ENCODE measurements around the gene SLC13A2. TPM values are rescaled to one million over a fixed set of nuclear protein-coding genes. Genes with fewer than 3 reads are reported as not detected.

Gene SLC13A2
- total and polyA plus RNA-seq, 2 donors: 0.09 TPM; not detected in 1

DNA sequence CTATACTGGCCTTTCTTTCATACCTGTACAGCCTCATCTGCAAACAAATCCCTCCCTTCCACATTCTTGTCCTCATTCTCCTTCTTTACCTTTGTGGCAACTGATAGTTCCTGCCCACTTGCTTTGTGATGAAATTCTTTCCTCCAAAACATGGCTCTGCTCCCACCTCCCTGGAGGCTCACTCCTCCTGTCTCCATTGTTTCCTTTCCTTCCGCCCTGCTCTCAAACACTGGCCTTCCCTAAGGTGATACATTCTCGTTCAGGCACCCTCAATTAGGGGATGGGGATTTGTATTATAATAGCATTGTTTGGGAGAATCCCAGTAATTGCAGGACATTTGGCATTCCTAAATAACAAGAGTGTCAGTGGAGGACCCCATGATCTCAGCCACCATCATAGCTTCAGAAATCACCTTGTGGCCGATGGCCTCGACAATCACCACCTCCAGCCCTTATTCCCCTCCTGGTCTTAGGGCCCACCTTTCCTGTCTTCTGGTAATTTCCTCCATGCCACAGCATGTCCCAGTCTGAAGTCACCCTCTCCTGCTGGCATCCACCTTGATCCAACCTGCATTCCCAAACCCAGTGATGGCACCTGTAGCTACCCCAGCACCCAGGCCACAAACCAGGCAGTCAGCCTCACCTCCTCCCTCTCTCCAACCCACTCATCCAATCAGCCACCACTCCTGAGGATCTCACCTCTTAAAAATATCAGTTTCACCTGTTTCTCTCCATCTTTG is 71.1 kb downstream of the SLC13A2 start:
- no peaks in the 10 kb centered on the region for H3K27me3 ChIP-seq (ENCODE audit: control insufficient read depth in 2 of 2, insufficient read depth in 1 of 2, low read length in 1 of 2)
- H3K9me3 ChIP-seq (ENCODE audit: control insufficient read depth in 2 of 2, insufficient read depth in 1 of 2, low read length in 1 of 2): no peaks in the 10 kb centered on the region
- H3K27ac ChIP-seq (ENCODE audit: low read depth in 1 of 2, low read length in 1 of 2): no peak overlapping the region
- 98% methylated on average over 4 of the region's 4 CpGs for WGBS
- H3K36me3 ChIP-seq (ENCODE audit: control insufficient read depth in 2 of 2, insufficient read depth in 2 of 2, low read length in 1 of 2): no peaks in the 10 kb centered on the region
- peaks cover 6 to 27% of the 10 kb centered on the region in 2 donors for H3K4me1 ChIP-seq (ENCODE audit: control insufficient read depth in 2 of 2, insufficient read depth in 2 of 2, low read length in 2 of 2)
- no peak for DNase-seq (ENCODE audit: low read depth in 6 of 9, low spot score in 9 of 9)
- H3K4me3 ChIP-seq (ENCODE audit: low read length in 2 of 2): no peak overlapping the region

GRCh38 chr17:28545141-28545503 is 71.7 kb downstream of the SLC13A2 start:
- H3K9me3 ChIP-seq (ENCODE audit: control insufficient read depth in 2 of 2, insufficient read depth in 1 of 2, low read length in 1 of 2): no peaks in the 10 kb centered on the region

DNA sequence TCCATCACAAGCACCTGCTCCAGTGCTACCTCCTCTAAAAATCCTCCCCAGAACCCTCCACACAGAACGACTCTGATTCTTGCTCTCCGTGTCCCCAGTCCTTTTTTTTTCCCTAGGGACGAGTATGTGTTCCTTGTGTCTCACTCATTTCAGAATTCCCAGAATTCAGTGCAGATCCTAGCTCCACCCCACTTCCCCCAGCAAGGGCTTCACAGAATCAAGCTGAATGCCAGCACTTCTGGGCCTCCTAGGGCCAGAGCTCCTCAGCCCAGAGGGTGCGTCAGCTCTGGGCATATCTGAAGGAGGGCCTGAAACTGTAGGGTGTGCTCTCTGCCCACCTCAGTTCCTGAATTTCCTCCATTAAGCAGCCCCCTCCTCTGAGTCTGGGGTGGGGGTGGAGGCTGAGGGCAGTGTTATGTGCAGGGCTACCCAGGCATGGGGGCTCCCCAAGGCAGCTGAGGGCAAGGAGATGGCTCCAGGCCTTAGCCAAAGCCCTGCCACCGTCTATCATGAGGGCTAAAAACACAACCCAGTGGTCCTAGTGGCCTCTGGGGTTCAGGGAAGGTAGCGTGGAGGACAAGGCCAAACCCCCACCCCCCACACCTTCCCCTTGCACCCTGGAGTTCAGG is 72.5 kb downstream of the SLC13A2 start:
- H3K9me3 ChIP-seq (ENCODE audit: control insufficient read depth in 2 of 2, insufficient read depth in 1 of 2, low read length in 1 of 2): no peaks in the 10 kb centered on the region
- DNase-seq (ENCODE audit: low read depth in 6 of 9, low spot score in 9 of 9): no peak
- no peaks in the 10 kb centered on the region for H3K36me3 ChIP-seq (ENCODE audit: control insufficient read depth in 2 of 2, insufficient read depth in 2 of 2, low read length in 1 of 2)
- H3K27me3 ChIP-seq (ENCODE audit: control insufficient read depth in 2 of 2, insufficient read depth in 1 of 2, low read length in 1 of 2): no peaks in the 10 kb centered on the region
- H3K27ac ChIP-seq (ENCODE audit: low read depth in 1 of 2, low read length in 1 of 2): no peak overlapping the region
- H3K4me1 ChIP-seq (ENCODE audit: control insufficient read depth in 2 of 2, insufficient read depth in 2 of 2, low read length in 2 of 2): peaks cover 9 to 36% of the 10 kb centered on the region in 2 donors
- H3K4me3 ChIP-seq (ENCODE audit: low read length in 2 of 2): no peak overlapping the region
- 95% methylated on average over 6 of the region's 6 CpGs for WGBS

More at GRCh38 chr17:28545141-28545503, 71.7 kb downstream of the SLC13A2 start:
- Histone ChIP-seq H3K27ac (ENCODE audit: low read depth in 1 of 2, low read length in 1 of 2) (no peak overlapping the region), H3K4me1 (ENCODE audit: control insufficient read depth in 2 of 2, insufficient read depth in 2 of 2, low read length in 2 of 2) (peaks cover 6 to 33% of the 10 kb centered on the region in 2 donors), H3K36me3 (ENCODE audit: control insufficient read depth in 2 of 2, insufficient read depth in 2 of 2, low read length in 1 of 2) (no peaks in the 10 kb centered on the region), H3K27me3 (ENCODE audit: control insufficient read depth in 2 of 2, insufficient read depth in 1 of 2, low read length in 1 of 2) (no peaks in the 10 kb centered on the region), H3K4me3 (ENCODE audit: low read length in 2 of 2) (no peak overlapping the region)
- no peak for DNase-seq (ENCODE audit: low read depth in 6 of 9, low spot score in 9 of 9)
- WGBS: 97% methylated on average over 2 of the region's 2 CpGs

GRCh38 chr17:28547096-28547622 is 73.7 kb downstream of the SLC13A2 start:
- H3K4me1 ChIP-seq (ENCODE audit: control insufficient read depth in 2 of 2, insufficient read depth in 2 of 2, low read length in 2 of 2): peaks cover 18 to 47% of the 10 kb centered on the region in 2 donors
- H3K9me3 ChIP-seq (ENCODE audit: control insufficient read depth in 2 of 2, insufficient read depth in 1 of 2, low read length in 1 of 2): no peaks in the 10 kb centered on the region
- no peak for DNase-seq (ENCODE audit: low read depth in 6 of 9, low spot score in 9 of 9)
- no peaks in the 10 kb centered on the region for H3K27me3 ChIP-seq (ENCODE audit: control insufficient read depth in 2 of 2, insufficient read depth in 1 of 2, low read length in 1 of 2)
- H3K4me3 ChIP-seq (ENCODE audit: low read length in 2 of 2): no peak overlapping the region
- WGBS: 89% methylated on average over 14 of the region's 14 CpGs
- H3K27ac ChIP-seq (ENCODE audit: low read depth in 1 of 2, low read length in 1 of 2): peak overlapping the region; percentile 32 to 92
- no peaks in the 10 kb centered on the region for H3K36me3 ChIP-seq (ENCODE audit: control insufficient read depth in 2 of 2, insufficient read depth in 2 of 2, low read length in 1 of 2)

Other genes starting within 250 kb of the SLC13A2 start
- 17.2 TPM for gene TMEM97, start 154.4 kb upstream of the SLC13A2 start, total RNA-seq
- gene TMEM97, start 154.4 kb upstream of the SLC13A2 start, polyA plus RNA-seq: 3.3 TPM
- gene IFT20, start 138.2 kb upstream of the SLC13A2 start, total RNA-seq: 44.6 TPM
- 82.5 TPM for gene IFT20, start 138.2 kb upstream of the SLC13A2 start, polyA plus RNA-seq
- 11.3 TPM for gene TNFAIP1, start 137.9 kb upstream of the SLC13A2 start, total RNA-seq
- gene TNFAIP1, start 137.9 kb upstream of the SLC13A2 start, polyA plus RNA-seq: 19.4 TPM
- gene POLDIP2, start 116.1 kb upstream of the SLC13A2 start, total RNA-seq: 52.5 TPM
- gene POLDIP2, start 116.1 kb upstream of the SLC13A2 start, polyA plus RNA-seq: 37.6 TPM
- not detected for gene SEBOX, start 108.4 kb upstream of the SLC13A2 start, total RNA-seq
- not detected for gene SEBOX, start 108.4 kb upstream of the SLC13A2 start, polyA plus RNA-seq
- 0.09 TPM for gene VTN, start 103.3 kb upstream of the SLC13A2 start, total RNA-seq
- 0.59 TPM for gene VTN, start 103.3 kb upstream of the SLC13A2 start, polyA plus RNA-seq
- 1.2 TPM for gene SARM1, start 102.0 kb upstream of the SLC13A2 start, total RNA-seq
- 5.4 TPM for gene SARM1, start 102.0 kb upstream of the SLC13A2 start, polyA plus RNA-seq
- 13.1 TPM for gene SLC46A1, start 67.4 kb upstream of the SLC13A2 start, total RNA-seq
- 10.5 TPM for gene SLC46A1, start 67.4 kb upstream of the SLC13A2 start, polyA plus RNA-seq
- 5.4 TPM for gene FOXN1, start 32.7 kb downstream of the SLC13A2 start, total RNA-seq
- gene FOXN1, start 32.7 kb downstream of the SLC13A2 start, polyA plus RNA-seq: 6.5 TPM
- gene UNC119, start 79.0 kb downstream of the SLC13A2 start, total RNA-seq: 30.4 TPM
- gene UNC119, start 79.0 kb downstream of the SLC13A2 start, polyA plus RNA-seq: 30.6 TPM
- gene PIGS, start 97.9 kb downstream of the SLC13A2 start, total RNA-seq: 25.5 TPM
- 19.6 TPM for gene PIGS, start 97.9 kb downstream of the SLC13A2 start, polyA plus RNA-seq
- 18.2 TPM for gene ALDOC, start 103.3 kb downstream of the SLC13A2 start, total RNA-seq
- 10.6 TPM for gene ALDOC, start 103.3 kb downstream of the SLC13A2 start, polyA plus RNA-seq
- 46.0 TPM for gene SPAG5, start 125.4 kb downstream of the SLC13A2 start, total RNA-seq
- 19.4 TPM for gene SPAG5, start 125.4 kb downstream of the SLC13A2 start, polyA plus RNA-seq
- 2.6 TPM for gene RSKR, start 140.5 kb downstream of the SLC13A2 start, total RNA-seq
- 6.4 TPM for gene RSKR, start 140.5 kb downstream of the SLC13A2 start, polyA plus RNA-seq
- gene BLTP2, start 171.5 kb downstream of the SLC13A2 start, total RNA-seq: 49.8 TPM
- gene BLTP2, start 171.5 kb downstream of the SLC13A2 start, polyA plus RNA-seq: 18.6 TPM
- 47.2 TPM for gene SDF2, start 188.3 kb downstream of the SLC13A2 start, total RNA-seq
- gene SDF2, start 188.3 kb downstream of the SLC13A2 start, polyA plus RNA-seq: 40.8 TPM
- gene SUPT6H, start 188.6 kb downstream of the SLC13A2 start, total RNA-seq: 21.2 TPM
- 27.0 TPM for gene SUPT6H, start 188.6 kb downstream of the SLC13A2 start, polyA plus RNA-seq
- gene PROCA1, start 238.2 kb downstream of the SLC13A2 start, total RNA-seq: 1.0 TPM
- gene PROCA1, start 238.2 kb downstream of the SLC13A2 start, polyA plus RNA-seq: 11.3 TPM
- gene RAB34, start 244.2 kb downstream of the SLC13A2 start, total RNA-seq: 26.6 TPM
- gene RAB34, start 244.2 kb downstream of the SLC13A2 start, polyA plus RNA-seq: 81.9 TPM
- gene RPL23A, start 246.3 kb downstream of the SLC13A2 start, total RNA-seq: 1,968 TPM
- gene RPL23A, start 246.3 kb downstream of the SLC13A2 start, polyA plus RNA-seq: 1,777 TPM